Gastroesophageal sphincter (tissue), 4 donors: Measurements from ENCODE around the gene HOXA1. TPM values are rescaled to one million over a fixed set of nuclear protein-coding genes. Genes with fewer than 3 reads are reported as not detected.

Experiments used
- ATAC-seq: fragments of 150-250 bp; one replicate; pipeline ENCODE4 v1.9.1; 2016; ENCODE audit warnings: mild to moderate bottlenecking, moderate library complexity
- H3K27ac ChIP-seq, 4 donors: fragments of 200-600 bp; sonication (generic) in 3 of 4; 1 replicate in 3 of 4; 2 replicates in 1 of 4; pipeline ENCODE4 v1.5.1; 2016 to 2019
- H3K27me3 ChIP-seq: fragments of 200-600 bp; sonication (generic); one replicate; pipeline ENCODE4 v1.5.1; 2019
- H3K36me3 ChIP-seq, 2 donors: fragments of 200-600 bp; sonication (generic); one replicate each; pipeline ENCODE4 v1.5.1; 2019; ENCODE audit warnings: control low read depth in 1 of 2
- H3K4me1 ChIP-seq, 3 donors: fragments of 200-600 bp; sonication (generic); 1 replicate in 2 of 3; 2 replicates in 1 of 3; pipeline ENCODE4 v1.5.1; 2016 to 2019; ENCODE audit warnings: control low read depth in 2 of 3
- H3K4me3 ChIP-seq, 2 donors: fragments of 200-600 bp; sonication (generic); one replicate each; pipeline ENCODE4 v1.5.1; 2019; ENCODE audit warnings: mild to moderate bottlenecking in 1 of 2, moderate library complexity in 1 of 2
- H3K9me3 ChIP-seq, 3 donors: fragments of 200-600 bp; sonication (generic); one replicate each; pipeline ENCODE4 v1.5.1; 2017 to 2019; ENCODE audit warnings: control low read depth in 2 of 3
- CTCF ChIP-seq, 4 experiments: fragments of 200-600 bp in 2 of 4; fragments of 450-650 bp in 2 of 4; sonication (generic) in 1 of 4; IDR thresholded peaks; one replicate each; pipeline ENCODE4 v1.5.1; 2017 to 2019; ENCODE audit warnings: antibody characterized with exemption in 4 of 4, mild to moderate bottlenecking in 2 of 4, moderate library complexity in 2 of 4
- EP300 ChIP-seq: sonication (generic); formaldehyde crosslinking; IDR thresholded peaks from one replicate; pipeline ENCODE4 v1.6.1; 2017; ENCODE audit warnings: antibody characterized with exemption, mild to moderate bottlenecking
- POLR2A ChIP-seq, 2 donors: fragments of 450-650 bp; IDR thresholded peaks; one replicate each; pipeline ENCODE4 v1.6.1; 2017; ENCODE audit warnings: antibody characterized with exemption in 2 of 2, mild to moderate bottlenecking in 2 of 2, moderate library complexity in 1 of 2
- POLR2AphosphoS5 ChIP-seq: sonication (generic); formaldehyde crosslinking; IDR thresholded peaks from one replicate; pipeline ENCODE4 v1.6.1; 2017; ENCODE audit warnings: antibody characterized with exemption
- WGBS, 2 donors: methylation state at CpG; one replicate each; pipeline ENCODE4 v1.1.5; 2018; ENCODE audit warnings: low coverage in 1 of 2; 5-methylcytosine and 5-hydroxymethylcytosine counted together
- total RNA-seq, 4 donors: library from RNA; depleted of rRNA; stranded (reverse); fragments of >200 nt; gene quantifications; one replicate each; pipeline ENCODE4 v1.1.0, GENCODE V29; 2016

HOXA1 gene
- total RNA-seq, 4 donors from 2014 or later, result 0.23 to 2.3 (median 0.27) TPM; not detected in 1

- H3K4me3 ChIP-seq, result peak overlapping the region; percentile 74 to 96
- no peak for ATAC-seq
These were observed 527 bp downstream of the HOXA1 start for GRCh38 chr7:27095050-27095896.

GRCh38 chr7:27094304-27095049 is 1.3 kb downstream of the HOXA1 start:
- 71 to 87% methylated on average over 12 to 22 of the region's 29 CpGs for WGBS, 2 donors
- Histone ChIP-seq H3K4me3 (no peak overlapping the region), H3K9me3 (no peaks in the 10 kb centered on the region), H3K4me1 (peaks cover 0 to 29% (median 0%) of the 10 kb centered on the region in 3 donors), H3K36me3 (no peaks in the 10 kb centered on the region), H3K27me3 (no peaks in the 10 kb centered on the region), H3K27ac (peak overlapping the region in 3 of 4 donors; percentile 93 to 99 (median 98))
- ATAC-seq, result no peak
- TF ChIP-seq CTCF (IDR thresholded peaks at IDR 0.05) (no peak), EP300 (no peak), POLR2AphosphoS5 (no peak), POLR2A (IDR thresholded peaks at IDR 0.05) (no peak)

More at GRCh38 chr7:27095050-27095896, 527 bp downstream of the HOXA1 start:
- Histone ChIP-seq H3K27ac (peak overlapping the region in 3 of 4 donors; percentile 93 to 99 (median 98)), H3K27me3 (no peaks in the 10 kb centered on the region), H3K9me3 (no peaks in the 10 kb centered on the region), H3K4me1 (peaks cover 0 to 37% (median 4%) of the 10 kb centered on the region in 3 donors), H3K36me3 (no peaks in the 10 kb centered on the region)
- WGBS, 2 donors, result 27 to 60% methylated on average over 3 to 4 of the region's 33 CpGs
- TF ChIP-seq EP300 (no peak), CTCF (IDR thresholded peaks at IDR 0.05) (no peak), POLR2A (IDR thresholded peaks at IDR 0.05) (no peak), POLR2AphosphoS5 (no peak)

- Histone ChIP-seq H3K4me3 (no peak overlapping the region), H3K27ac (peak overlapping the region in 1 of 4 donors; percentile 99), H3K4me1 (peaks cover 0 to 23% (median 0%) of the 10 kb centered on the region in 3 donors), H3K36me3 (no peaks in the 10 kb centered on the region), H3K27me3 (peaks cover 9% of the 10 kb centered on the region), H3K9me3 (no peaks in the 10 kb centered on the region)
- WGBS, 2 donors, result 69 to 78% methylated on average over 6 of the region's 6 CpGs
- no peak for ATAC-seq
- TF ChIP-seq POLR2AphosphoS5 (no peak), POLR2A (IDR thresholded peaks at IDR 0.05) (no peak), EP300 (no peak), CTCF (IDR thresholded peaks at IDR 0.05) (no peak)
These were observed 2.5 kb downstream of the HOXA1 start for GRCh38 chr7:27093184-27093895.

- no peak overlapping the region for H3K27ac ChIP-seq
- no peak for TF ChIP-seq EP300
- TF ChIP-seq CTCF (IDR thresholded peaks at IDR 0.05), result no peak
- TF ChIP-seq POLR2A (IDR thresholded peaks at IDR 0.05), result no peak
- TF ChIP-seq POLR2AphosphoS5, result no peak
- no peak overlapping the region for H3K4me3 ChIP-seq
- peaks cover 0 to 23% (median 0%) of the 10 kb centered on the region in 3 donors for H3K4me1 ChIP-seq
- 33 to 62% methylated on average over 1 of the region's 1 CpG for WGBS, 2 donors
- no peaks in the 10 kb centered on the region for H3K36me3 ChIP-seq
- no peaks in the 10 kb centered on the region for H3K9me3 ChIP-seq
- peaks cover 14% of the 10 kb centered on the region for H3K27me3 ChIP-seq
- ATAC-seq, result no peak
These were observed 3.0 kb downstream of the HOXA1 start for GRCh38 chr7:27092819-27093110.
